ENCODE measurements around the gene DCTN3.

DNA sequence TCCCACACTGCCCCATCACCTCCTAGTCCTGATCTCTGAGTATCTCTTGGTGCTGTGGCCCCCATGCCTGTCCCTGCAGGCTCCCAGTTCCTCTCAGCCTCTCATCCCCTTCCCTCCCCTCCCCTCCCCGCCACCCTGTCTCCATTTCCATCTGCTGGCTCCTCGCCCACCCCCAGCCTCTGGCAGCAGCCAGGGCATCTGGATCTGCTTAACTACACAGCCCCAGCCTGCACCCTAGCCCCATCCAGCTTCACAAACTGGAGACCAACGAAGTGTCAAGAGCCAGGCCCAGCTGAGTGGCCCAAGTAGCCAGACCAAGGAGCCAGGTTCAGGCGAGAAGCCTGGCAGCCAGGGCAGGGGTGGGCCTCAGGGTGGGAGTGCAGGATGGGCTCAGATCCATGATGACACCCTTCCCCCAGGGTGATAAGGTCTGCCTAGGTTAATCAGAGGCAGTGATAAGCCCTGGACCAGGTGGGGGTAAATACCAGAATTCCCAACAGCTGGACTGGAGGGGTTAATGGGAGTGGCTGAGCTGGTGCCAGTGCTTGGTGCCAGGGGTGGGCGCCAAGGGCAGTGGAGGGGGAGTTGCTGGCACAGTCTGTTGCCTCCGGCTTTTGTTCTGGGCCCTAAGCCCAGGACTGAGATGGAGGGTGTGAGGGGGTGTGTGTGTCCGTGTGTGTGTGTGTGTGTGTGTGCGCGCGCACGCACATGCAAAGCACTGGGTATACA is 34.2 kb upstream of the DCTN3 start:
- TF ChIP-seq, protein P1, sequence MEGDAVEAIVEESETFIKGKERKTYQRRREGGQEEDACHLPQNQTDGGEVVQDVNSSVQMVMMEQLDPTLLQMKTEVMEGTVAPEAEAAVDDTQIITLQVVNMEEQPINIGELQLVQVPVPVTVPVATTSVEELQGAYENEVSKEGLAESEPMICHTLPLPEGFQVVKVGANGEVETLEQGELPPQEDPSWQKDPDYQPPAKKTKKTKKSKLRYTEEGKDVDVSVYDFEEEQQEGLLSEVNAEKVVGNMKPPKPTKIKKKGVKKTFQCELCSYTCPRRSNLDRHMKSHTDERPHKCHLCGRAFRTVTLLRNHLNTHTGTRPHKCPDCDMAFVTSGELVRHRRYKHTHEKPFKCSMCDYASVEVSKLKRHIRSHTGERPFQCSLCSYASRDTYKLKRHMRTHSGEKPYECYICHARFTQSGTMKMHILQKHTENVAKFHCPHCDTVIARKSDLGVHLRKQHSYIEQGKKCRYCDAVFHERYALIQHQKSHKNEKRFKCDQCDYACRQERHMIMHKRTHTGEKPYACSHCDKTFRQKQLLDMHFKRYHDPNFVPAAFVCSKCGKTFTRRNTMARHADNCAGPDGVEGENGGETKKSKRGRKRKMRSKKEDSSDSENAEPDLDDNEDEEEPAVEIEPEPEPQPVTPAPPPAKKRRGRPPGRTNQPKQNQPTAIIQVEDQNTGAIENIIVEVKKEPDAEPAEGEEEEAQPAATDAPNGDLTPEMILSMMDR (IDR thresholded peaks at IDR 0.05): no peak
- TF ChIP-seq EP300 (IDR thresholded peaks at IDR 0.05; ENCODE audit: low read depth): no peak
- peak in 2 of 3 donors; percentile 30 to 47 for TF ChIP-seq POLR2AphosphoS5 (IDR thresholded peaks at IDR 0.05)

Measured in transverse colon (tissue), 4 donors.